HL-60 (cell line): ENCODE measurements around the gene POLR2J.

Source experiments
- GABPA ChIP-seq: IDR thresholded peaks from 2 replicates; pipeline ENCODE4 v1.6.1; 2012; ENCODE audit warnings: low read depth
- POLR2AphosphoS5 ChIP-seq: IDR thresholded peaks from 2 replicates; pipeline ENCODE4 v1.6.1; 2012; ENCODE audit warnings: low read depth
- SPI1 ChIP-seq: IDR thresholded peaks from 2 replicates; pipeline ENCODE4 v1.6.1; 2012; ENCODE audit warnings: low read depth, mild to moderate bottlenecking, borderline replicate concordance
- TF ChIP-seq, protein P1 (sequence below): IDR thresholded peaks from one replicate; pipeline ENCODE4 v1.5.1; 2011; ENCODE audit warnings: low read length, control low read depth, inconsistent platforms; ENCODE audit not compliant: insufficient read depth
- TF ChIP-seq, protein P2 (sequence below): IDR thresholded peaks from 2 replicates; pipeline ENCODE4 v1.6.1; 2012; ENCODE audit warnings: low read depth; ENCODE audit not compliant: insufficient replicate concordance

DNA sequence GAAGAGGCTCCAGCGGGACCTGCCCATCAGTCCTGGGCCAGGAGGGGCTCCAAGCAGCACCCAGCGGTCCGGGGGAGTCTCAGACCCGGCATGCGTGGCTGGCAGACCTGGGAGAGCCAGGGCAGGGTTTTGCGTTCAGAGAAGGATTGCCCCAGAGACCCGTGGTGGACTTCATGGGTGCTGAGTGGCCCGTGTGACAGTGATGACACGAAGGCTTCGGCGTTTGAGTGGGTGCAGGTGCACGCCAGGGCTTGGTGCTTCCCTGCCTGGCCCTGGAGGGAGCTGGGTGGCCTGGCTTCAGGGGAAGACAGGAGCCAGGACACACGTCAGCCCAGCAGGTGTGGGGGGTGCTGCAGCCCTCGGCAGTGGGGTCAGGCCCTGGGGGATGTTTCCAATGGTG, 31.4 kb downstream of the POLR2J start:
- TF ChIP-seq, protein P1, sequence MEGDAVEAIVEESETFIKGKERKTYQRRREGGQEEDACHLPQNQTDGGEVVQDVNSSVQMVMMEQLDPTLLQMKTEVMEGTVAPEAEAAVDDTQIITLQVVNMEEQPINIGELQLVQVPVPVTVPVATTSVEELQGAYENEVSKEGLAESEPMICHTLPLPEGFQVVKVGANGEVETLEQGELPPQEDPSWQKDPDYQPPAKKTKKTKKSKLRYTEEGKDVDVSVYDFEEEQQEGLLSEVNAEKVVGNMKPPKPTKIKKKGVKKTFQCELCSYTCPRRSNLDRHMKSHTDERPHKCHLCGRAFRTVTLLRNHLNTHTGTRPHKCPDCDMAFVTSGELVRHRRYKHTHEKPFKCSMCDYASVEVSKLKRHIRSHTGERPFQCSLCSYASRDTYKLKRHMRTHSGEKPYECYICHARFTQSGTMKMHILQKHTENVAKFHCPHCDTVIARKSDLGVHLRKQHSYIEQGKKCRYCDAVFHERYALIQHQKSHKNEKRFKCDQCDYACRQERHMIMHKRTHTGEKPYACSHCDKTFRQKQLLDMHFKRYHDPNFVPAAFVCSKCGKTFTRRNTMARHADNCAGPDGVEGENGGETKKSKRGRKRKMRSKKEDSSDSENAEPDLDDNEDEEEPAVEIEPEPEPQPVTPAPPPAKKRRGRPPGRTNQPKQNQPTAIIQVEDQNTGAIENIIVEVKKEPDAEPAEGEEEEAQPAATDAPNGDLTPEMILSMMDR: no peak
- TF ChIP-seq GABPA (no peak), POLR2AphosphoS5 (no peak), SPI1 (no peak)
- TF ChIP-seq, protein P2, sequence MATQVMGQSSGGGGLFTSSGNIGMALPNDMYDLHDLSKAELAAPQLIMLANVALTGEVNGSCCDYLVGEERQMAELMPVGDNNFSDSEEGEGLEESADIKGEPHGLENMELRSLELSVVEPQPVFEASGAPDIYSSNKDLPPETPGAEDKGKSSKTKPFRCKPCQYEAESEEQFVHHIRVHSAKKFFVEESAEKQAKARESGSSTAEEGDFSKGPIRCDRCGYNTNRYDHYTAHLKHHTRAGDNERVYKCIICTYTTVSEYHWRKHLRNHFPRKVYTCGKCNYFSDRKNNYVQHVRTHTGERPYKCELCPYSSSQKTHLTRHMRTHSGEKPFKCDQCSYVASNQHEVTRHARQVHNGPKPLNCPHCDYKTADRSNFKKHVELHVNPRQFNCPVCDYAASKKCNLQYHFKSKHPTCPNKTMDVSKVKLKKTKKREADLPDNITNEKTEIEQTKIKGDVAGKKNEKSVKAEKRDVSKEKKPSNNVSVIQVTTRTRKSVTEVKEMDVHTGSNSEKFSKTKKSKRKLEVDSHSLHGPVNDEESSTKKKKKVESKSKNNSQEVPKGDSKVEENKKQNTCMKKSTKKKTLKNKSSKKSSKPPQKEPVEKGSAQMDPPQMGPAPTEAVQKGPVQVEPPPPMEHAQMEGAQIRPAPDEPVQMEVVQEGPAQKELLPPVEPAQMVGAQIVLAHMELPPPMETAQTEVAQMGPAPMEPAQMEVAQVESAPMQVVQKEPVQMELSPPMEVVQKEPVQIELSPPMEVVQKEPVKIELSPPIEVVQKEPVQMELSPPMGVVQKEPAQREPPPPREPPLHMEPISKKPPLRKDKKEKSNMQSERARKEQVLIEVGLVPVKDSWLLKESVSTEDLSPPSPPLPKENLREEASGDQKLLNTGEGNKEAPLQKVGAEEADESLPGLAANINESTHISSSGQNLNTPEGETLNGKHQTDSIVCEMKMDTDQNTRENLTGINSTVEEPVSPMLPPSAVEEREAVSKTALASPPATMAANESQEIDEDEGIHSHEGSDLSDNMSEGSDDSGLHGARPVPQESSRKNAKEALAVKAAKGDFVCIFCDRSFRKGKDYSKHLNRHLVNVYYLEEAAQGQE: no peak
